Measurements from ENCODE around the gene ITSN1. TPM values are rescaled to one million over a fixed set of nuclear protein-coding genes. Genes with fewer than 3 reads are reported as not detected.

The ITSN1 gene
- total RNA-seq, 4 donors from 2014 or later: 37.0 to 123 (median 61.1) TPM

GRCh38 chr21:33878824-33879223 is 236.5 kb downstream of the ITSN1 start:
- Histone ChIP-seq H3K27me3 (no peaks in the 10 kb centered on the region), H3K36me3 (no peaks in the 10 kb centered on the region), H3K9me3 (no peaks in the 10 kb centered on the region), H3K27ac (no peak overlapping the region), H3K4me1 (no peaks in the 10 kb centered on the region), H3K4me3 (no peak overlapping the region)
- in situ Hi-C loops (cut with MboI; ENCODE audit: low pct_ligation_motif_present in 1 of 4, low pct_unique_long_range_greater_than_20kb in 1 of 4, low sequenced_read_pairs in 3 of 4) (loop anchor here in 1 of 4 donors (25.0 kb wide), 1 partner anchor 217 kb away; no protein-coding TSS in a partner anchor), intact Hi-C loops (cut with DNase I; ENCODE audit: low total_unique reads) (no loop called here)
- TF ChIP-seq POLR2A (IDR thresholded peaks at IDR 0.05): no peak
- no peak for TF ChIP-seq POLR2AphosphoS5 (IDR thresholded peaks at IDR 0.05)
- TF ChIP-seq CTCF (IDR thresholded peaks at IDR 0.05): no peak
- TF ChIP-seq EP300 (IDR thresholded peaks at IDR 0.05; ENCODE audit: low read depth): no peak
- 83% methylated on average over 6 of the region's 6 CpGs; no CpG with 5 or more reads in 1 of the 2 donors for WGBS, 2 donors (ENCODE audit: low coverage in 1 of 2)
- DNase-seq: no peak

GRCh38 chr21:33880626-33881025 is 238.3 kb downstream of the ITSN1 start:
- Histone ChIP-seq H3K4me3 (no peak overlapping the region), H3K27ac (no peak overlapping the region), H3K9me3 (no peaks in the 10 kb centered on the region), H3K36me3 (no peaks in the 10 kb centered on the region), H3K4me1 (no peaks in the 10 kb centered on the region), H3K27me3 (no peaks in the 10 kb centered on the region)
- TF ChIP-seq CTCF (IDR thresholded peaks at IDR 0.05) (no peak), EP300 (IDR thresholded peaks at IDR 0.05; ENCODE audit: low read depth) (no peak), POLR2AphosphoS5 (IDR thresholded peaks at IDR 0.05) (no peak)
- intact Hi-C loops (cut with DNase I; ENCODE audit: low total_unique reads): no loop called here
- in situ Hi-C loops (cut with MboI; ENCODE audit: low pct_ligation_motif_present in 1 of 4, low pct_unique_long_range_greater_than_20kb in 1 of 4, low sequenced_read_pairs in 3 of 4): loop anchor here in 1 of 4 donors (25.0 kb wide), 1 partner anchor 218 kb away; no protein-coding TSS in a partner anchor
- DNase-seq: no peak
- 80 to 94% methylated on average over 3 to 13 of the region's 13 CpGs for WGBS, 2 donors (ENCODE audit: low coverage in 1 of 2)

- Histone ChIP-seq H3K27me3 (no peaks in the 10 kb centered on the region), H3K27ac (no peak overlapping the region), H3K9me3 (no peaks in the 10 kb centered on the region), H3K36me3 (no peaks in the 10 kb centered on the region), H3K4me3 (no peak overlapping the region), H3K4me1 (no peaks in the 10 kb centered on the region)
- TF ChIP-seq EP300 (IDR thresholded peaks at IDR 0.05; ENCODE audit: low read depth) (no peak), POLR2AphosphoS5 (IDR thresholded peaks at IDR 0.05) (no peak), CTCF (IDR thresholded peaks at IDR 0.05) (no peak), POLR2A (IDR thresholded peaks at IDR 0.05) (no peak)
- 86 to 92% methylated on average over 3 to 9 of the region's 9 CpGs for WGBS, 2 donors (ENCODE audit: low coverage in 1 of 2)
- DNase-seq: no peak
- in situ Hi-C loops (cut with MboI; ENCODE audit: low pct_ligation_motif_present in 1 of 4, low pct_unique_long_range_greater_than_20kb in 1 of 4, low sequenced_read_pairs in 3 of 4): loop anchor here in 1 of 4 donors (25.0 kb wide), 1 partner anchor 220 kb away; no protein-coding TSS in a partner anchor
- intact Hi-C loops (cut with DNase I; ENCODE audit: low total_unique reads): no loop called here
These were observed 239.6 kb downstream of the ITSN1 start for GRCh38 chr21:33881689-33882440.

- in situ Hi-C loops (cut with MboI; ENCODE audit: low pct_ligation_motif_present in 1 of 4, low pct_unique_long_range_greater_than_20kb in 1 of 4, low sequenced_read_pairs in 3 of 4): loop anchor here in 1 of 4 donors (25.0 kb wide), 1 partner anchor 221 kb away; no protein-coding TSS in a partner anchor
These were observed 240.8 kb downstream of the ITSN1 start for GRCh38 chr21:33883118-33883517.

More at GRCh38 chr21:33883118-33883517, 240.8 kb downstream of the ITSN1 start:
- DNase-seq: no peak
- Histone ChIP-seq H3K27me3 (no peaks in the 10 kb centered on the region), H3K27ac (no peak overlapping the region), H3K9me3 (no peaks in the 10 kb centered on the region), H3K4me3 (no peak overlapping the region), H3K36me3 (no peaks in the 10 kb centered on the region), H3K4me1 (no peaks in the 10 kb centered on the region)
- no peak for TF ChIP-seq EP300 (IDR thresholded peaks at IDR 0.05; ENCODE audit: low read depth)
- no peak for TF ChIP-seq CTCF (IDR thresholded peaks at IDR 0.05)
- no peak for TF ChIP-seq POLR2AphosphoS5 (IDR thresholded peaks at IDR 0.05)
- no peak for TF ChIP-seq POLR2A (IDR thresholded peaks at IDR 0.05)
- intact Hi-C loops (cut with DNase I; ENCODE audit: low total_unique reads): no loop called here
- WGBS, 2 donors (ENCODE audit: low coverage in 1 of 2): 82 to 95% methylated on average over 4 to 12 of the region's 12 CpGs
